ENCODE results near the gene TCF7L1.

DNA sequence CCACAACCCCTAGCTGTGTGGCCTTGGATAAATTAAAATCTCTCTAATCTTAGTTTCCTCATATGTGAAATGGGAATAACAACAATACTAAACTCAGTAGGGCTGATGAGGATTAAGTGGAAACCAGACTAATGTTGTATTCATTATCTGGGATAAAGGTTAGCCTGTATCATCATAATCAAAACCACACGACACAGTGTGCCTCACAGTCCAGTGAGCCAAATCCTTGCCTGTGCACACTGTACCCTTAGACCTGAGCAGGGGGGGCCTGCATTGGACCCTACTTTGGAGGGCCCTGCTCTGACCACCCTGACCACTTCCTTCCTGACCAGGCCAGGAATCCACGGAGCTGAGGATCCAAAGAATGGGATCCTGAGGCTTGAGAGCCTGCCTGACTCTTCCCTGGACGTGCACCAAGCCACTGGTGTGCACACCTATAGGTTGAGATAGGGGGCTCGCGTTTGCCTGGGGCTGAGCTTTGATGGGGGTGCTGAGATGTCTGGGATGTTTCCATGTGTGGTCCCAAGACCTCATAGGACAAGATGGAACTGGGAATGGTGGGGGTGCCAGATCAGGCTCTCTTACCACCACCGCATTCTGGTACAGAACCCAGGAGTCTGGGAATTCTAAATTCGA, 124.9 kb downstream of the TCF7L1 start:
- no peak for TF ChIP-seq POLR2AphosphoS5 (IDR thresholded peaks at IDR 0.05)
- no peak for TF ChIP-seq EP300 (IDR thresholded peaks at IDR 0.05)
- TF ChIP-seq, protein P1, sequence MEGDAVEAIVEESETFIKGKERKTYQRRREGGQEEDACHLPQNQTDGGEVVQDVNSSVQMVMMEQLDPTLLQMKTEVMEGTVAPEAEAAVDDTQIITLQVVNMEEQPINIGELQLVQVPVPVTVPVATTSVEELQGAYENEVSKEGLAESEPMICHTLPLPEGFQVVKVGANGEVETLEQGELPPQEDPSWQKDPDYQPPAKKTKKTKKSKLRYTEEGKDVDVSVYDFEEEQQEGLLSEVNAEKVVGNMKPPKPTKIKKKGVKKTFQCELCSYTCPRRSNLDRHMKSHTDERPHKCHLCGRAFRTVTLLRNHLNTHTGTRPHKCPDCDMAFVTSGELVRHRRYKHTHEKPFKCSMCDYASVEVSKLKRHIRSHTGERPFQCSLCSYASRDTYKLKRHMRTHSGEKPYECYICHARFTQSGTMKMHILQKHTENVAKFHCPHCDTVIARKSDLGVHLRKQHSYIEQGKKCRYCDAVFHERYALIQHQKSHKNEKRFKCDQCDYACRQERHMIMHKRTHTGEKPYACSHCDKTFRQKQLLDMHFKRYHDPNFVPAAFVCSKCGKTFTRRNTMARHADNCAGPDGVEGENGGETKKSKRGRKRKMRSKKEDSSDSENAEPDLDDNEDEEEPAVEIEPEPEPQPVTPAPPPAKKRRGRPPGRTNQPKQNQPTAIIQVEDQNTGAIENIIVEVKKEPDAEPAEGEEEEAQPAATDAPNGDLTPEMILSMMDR (IDR thresholded peaks at IDR 0.05): no peak

All from suprapubic skin (tissue), 4 donors.